HG03066 (cell line): Measurements from ENCODE around the gene RAB11FIP4.
"Not testable (repeated sequence)": the region's sequence is repeated elsewhere in the genome, so short reads cannot be mapped to it uniquely, and the experiment has no call there.

ENCODE experiments used
- ATAC-seq: cut with Tn5 transposase; IDR thresholded peaks from one replicate; pipeline ENCODE4 v1.9.1; 2021; ENCODE audit warnings: low read depth; ENCODE audit not compliant: unreplicated experiment

The RAB11FIP4 gene

GRCh38 chr17:31428512-31428911 lies 37.0 kb downstream of the RAB11FIP4 start:
- no peak for ATAC-seq

GRCh38 chr17:31431098-31431851 lies 39.8 kb downstream of the RAB11FIP4 start:
- no peak for ATAC-seq

- ATAC-seq = no peak
Observed at GRCh38 chr17:31431852-31432658, 40.6 kb downstream of the RAB11FIP4 start.

- no peak for ATAC-seq
Observed at GRCh38 chr17:31433091-31433790, 41.8 kb downstream of the RAB11FIP4 start.

- ATAC-seq = no peak
Observed at GRCh38 chr17:31433811-31434726, 42.6 kb downstream of the RAB11FIP4 start.

- no peak for ATAC-seq
Observed at GRCh38 chr17:31434727-31435050, 43.2 kb downstream of the RAB11FIP4 start.

- ATAC-seq = no peak
Observed at GRCh38 chr17:31435581-31435980, 44.1 kb downstream of the RAB11FIP4 start.

GRCh38 chr17:31437720-31438400 lies 46.4 kb downstream of the RAB11FIP4 start:
- ATAC-seq = no peak

GRCh38 chr17:31439716-31440115 lies 48.2 kb downstream of the RAB11FIP4 start:
- no peak for ATAC-seq

- ATAC-seq = no peak
Observed at GRCh38 chr17:31442276-31442675, 50.8 kb downstream of the RAB11FIP4 start.

- not testable (repeated sequence) for ATAC-seq
Observed at GRCh38 chr17:31442856-31443255, 51.4 kb downstream of the RAB11FIP4 start.

GRCh38 chr17:31443386-31443785 lies 51.9 kb downstream of the RAB11FIP4 start:
- ATAC-seq = no peak

GRCh38 chr17:31444026-31444425 lies 52.6 kb downstream of the RAB11FIP4 start:
- ATAC-seq = no peak

GRCh38 chr17:31446195-31446967 lies 54.9 kb downstream of the RAB11FIP4 start:
- ATAC-seq = no peak

- ATAC-seq = no peak
Observed at GRCh38 chr17:31448467-31449077, 57.1 kb downstream of the RAB11FIP4 start.

- ATAC-seq = no peak
Observed at GRCh38 chr17:31449111-31449510, 57.6 kb downstream of the RAB11FIP4 start.

GRCh38 chr17:31449746-31450145 lies 58.3 kb downstream of the RAB11FIP4 start:
- no peak for ATAC-seq

GRCh38 chr17:31452101-31452500 lies 60.6 kb downstream of the RAB11FIP4 start:
- ATAC-seq = no peak
